ELF-1 (cell line): Measurements from ENCODE around the gene TPX2.

Experiments used
- DNase-seq: peaks from one replicate; pipeline ENCODE4 v3.0.0-alpha.2; 2016; ENCODE audit warnings: low read depth, low spot score

The TPX2 gene

GRCh38 chr20:31705598-31706597 is 33.2 kb upstream of the TPX2 start:
- DNase-seq: no peak

GRCh38 chr20:31706607-31707257 is 32.4 kb upstream of the TPX2 start:
- no peak for DNase-seq

- no peak for DNase-seq
Measured at GRCh38 chr20:31707258-31707615, 31.9 kb upstream of the TPX2 start.

GRCh38 chr20:31707994-31708735 is 30.9 kb upstream of the TPX2 start:
- DNase-seq: no peak

GRCh38 chr20:31708736-31709534 is 30.2 kb upstream of the TPX2 start:
- no peak for DNase-seq

- no peak for DNase-seq
Measured at GRCh38 chr20:31709939-31710338, 29.2 kb upstream of the TPX2 start.

- no peak for DNase-seq
Measured at GRCh38 chr20:31710423-31711108, 28.5 kb upstream of the TPX2 start.

GRCh38 chr20:31711179-31712111 is 27.6 kb upstream of the TPX2 start:
- no peak for DNase-seq

GRCh38 chr20:31712112-31712553 is 27.0 kb upstream of the TPX2 start:
- no peak for DNase-seq

GRCh38 chr20:31712564-31713311 is 26.4 kb upstream of the TPX2 start:
- DNase-seq: peak; percentile 94

GRCh38 chr20:31713312-31714273 is 25.5 kb upstream of the TPX2 start:
- DNase-seq: peak; percentile 42

- no peak for DNase-seq
Measured at GRCh38 chr20:31715766-31716165, 23.3 kb upstream of the TPX2 start.

GRCh38 chr20:31716351-31716750 is 22.7 kb upstream of the TPX2 start:
- no peak for DNase-seq

- DNase-seq: no peak
Measured at GRCh38 chr20:31716818-31717477, 22.1 kb upstream of the TPX2 start.

GRCh38 chr20:31717478-31718201 is 21.4 kb upstream of the TPX2 start:
- DNase-seq: no peak

- peak; percentile 55 for DNase-seq
Measured at GRCh38 chr20:31718952-31719643, 20.0 kb upstream of the TPX2 start.
